NCI-H1694 treated with DMSO at 0.1 percent for 48 hours (cell line): ENCODE results near the gene MANBA.
"Not testable (repeated sequence)": the region's sequence is repeated elsewhere in the genome, so short reads cannot be mapped to it uniquely, and the experiment has no call there.

Source experiments
- DNase-seq: peaks from one replicate; lab custom pipeline; 2025; lab: John Stamatoyannopoulos, UW

MANBA gene

GRCh38 chr4:102761906-102762305 lies 1.1 kb upstream of the MANBA start:
- no peak for DNase-seq

- DNase-seq: no peak
Measured at GRCh38 chr4:102761296-102761701, 531 bp upstream of the MANBA start.

DNA sequence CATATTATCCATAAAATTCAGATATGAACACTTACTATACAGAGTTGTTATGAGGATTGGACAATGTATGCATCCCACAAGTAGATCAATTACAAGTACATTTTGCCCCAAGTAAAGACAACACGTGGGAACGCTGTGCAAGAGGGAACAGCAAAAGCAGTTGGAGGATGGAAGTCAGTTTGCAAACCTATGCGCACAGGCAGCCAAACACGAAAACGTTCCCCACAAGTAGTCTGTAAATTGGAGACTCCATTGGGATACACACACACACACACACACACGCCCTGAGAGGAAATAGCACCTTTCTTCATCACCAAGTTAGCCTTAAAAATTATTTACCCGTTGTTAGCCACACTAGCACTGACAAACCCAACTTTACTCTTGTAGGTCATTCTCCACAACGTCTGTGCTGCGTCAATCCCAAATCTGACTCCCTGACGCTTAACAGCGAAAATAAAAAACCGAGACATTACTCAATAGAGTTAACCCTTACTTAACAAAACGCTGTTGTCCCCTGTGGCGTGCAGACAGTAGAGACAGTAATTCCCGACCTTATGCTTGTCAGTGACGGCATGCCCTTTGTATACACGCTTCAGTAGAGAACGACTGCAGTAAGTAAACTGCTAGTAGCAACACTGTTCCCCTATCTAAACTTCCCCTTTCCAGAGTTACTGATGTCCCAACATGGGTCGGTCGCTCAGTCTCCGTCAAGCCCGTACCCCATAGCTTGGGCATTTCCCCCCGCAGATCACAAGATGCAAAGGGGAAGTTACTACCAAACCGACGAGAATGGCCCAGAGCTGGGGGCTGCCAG lies 730 bp downstream of the MANBA start:
- DNase-seq: peak; percentile 21

DNA sequence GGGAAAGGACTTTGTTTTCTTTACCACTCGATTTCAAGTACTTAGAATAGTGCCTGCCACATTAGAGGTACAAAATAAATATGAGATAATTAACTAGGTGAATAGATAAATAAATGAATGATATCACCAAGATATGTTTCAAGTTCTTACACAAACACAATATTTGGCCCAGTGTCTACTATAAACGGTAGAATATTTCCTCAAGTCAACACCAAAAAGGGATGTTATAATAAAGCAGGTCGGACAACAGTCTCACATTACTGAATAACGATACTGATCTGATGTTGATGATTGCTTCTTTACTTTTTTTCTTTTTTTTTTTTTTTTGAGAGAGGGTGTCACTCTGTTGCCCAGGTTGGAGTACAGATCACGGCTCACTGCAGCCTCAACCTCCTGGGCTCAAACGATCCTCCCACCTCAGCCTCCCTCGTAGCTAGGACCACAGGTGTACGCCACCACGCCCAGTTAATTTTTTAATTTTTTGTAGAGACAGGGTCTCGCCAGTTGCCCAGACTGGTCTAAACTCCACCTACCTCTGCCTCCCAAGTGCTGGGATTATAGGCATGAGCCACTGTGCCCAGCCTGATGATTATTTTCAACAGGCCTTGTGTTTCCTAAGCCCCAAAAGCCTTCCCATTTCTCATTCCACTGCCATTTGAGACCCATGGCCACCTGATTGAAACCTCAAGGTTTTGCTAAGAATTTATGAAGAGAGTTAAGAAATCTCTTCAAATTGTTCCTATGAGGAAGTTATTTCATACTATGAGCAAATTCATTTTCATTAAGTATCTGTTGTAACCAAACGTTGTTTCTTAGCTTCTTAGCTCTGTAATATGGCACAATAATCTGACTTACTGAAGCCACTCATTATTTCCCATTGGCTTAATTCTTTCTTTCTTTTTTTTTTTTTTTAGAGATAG lies 2.3 kb downstream of the MANBA start:
- DNase-seq: no peak

DNA sequence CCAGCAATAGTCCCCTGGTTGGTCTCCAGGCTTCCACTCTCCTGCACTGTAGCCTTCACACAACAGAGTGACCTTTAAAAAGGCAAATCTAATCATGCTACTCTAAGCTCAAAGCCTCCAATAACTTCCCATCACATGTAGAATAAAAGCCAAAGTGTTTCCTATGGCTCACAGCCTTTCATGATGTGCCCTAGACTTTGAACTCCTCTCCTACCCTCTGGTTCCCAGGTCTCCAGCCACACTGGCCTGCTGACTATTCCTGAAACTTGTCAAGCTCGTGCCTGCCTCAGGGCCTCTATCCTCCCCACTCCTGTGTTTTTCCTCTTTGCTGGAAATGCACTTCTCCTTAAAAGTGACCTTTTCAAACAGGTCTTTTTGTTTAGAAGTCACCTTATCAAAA lies 3.1 kb downstream of the MANBA start:
- no peak for DNase-seq

DNA sequence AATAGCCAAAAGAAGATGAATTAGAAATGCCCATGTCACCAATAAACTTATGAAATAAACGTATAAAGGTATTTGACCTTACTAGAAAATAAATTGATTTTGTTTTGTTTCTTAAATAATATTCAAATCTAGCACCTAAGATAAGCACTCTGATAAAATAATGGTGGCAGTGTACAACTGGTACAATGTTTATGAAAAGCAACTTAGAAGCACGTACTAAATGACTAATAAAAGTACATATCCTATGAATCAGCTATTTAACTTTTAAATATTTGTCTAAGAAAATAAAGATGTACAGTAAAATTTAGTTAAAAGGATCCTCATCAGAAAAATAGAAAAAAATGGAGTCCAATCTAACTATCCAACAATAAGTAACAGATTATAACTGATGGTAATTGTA lies 6.7 kb downstream of the MANBA start:
- no peak for DNase-seq

GRCh38 chr4:102751941-102752340 lies 8.8 kb downstream of the MANBA start:
- no peak for DNase-seq

GRCh38 chr4:102743352-102743751 lies 17.4 kb downstream of the MANBA start:
- not testable (repeated sequence) for DNase-seq

DNA sequence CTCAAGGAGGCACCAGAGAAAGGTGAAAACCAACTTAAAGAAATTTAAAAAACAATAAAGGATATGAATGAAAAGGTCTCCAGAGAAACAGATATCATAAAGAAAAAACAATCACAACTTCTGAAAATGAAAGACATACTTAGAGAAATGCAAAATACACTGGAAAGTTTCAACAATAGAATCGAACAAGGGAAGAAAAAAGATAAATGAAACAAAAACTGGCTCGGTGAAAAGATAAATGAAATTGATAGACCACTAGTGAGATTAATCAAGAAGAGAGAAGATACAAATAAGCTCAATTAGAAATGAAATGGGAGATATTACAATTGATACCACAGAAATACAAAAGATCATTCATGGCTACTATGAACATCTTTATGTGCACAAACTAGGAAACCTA lies 22.0 kb downstream of the MANBA start:
- DNase-seq: not testable (repeated sequence)

DNA sequence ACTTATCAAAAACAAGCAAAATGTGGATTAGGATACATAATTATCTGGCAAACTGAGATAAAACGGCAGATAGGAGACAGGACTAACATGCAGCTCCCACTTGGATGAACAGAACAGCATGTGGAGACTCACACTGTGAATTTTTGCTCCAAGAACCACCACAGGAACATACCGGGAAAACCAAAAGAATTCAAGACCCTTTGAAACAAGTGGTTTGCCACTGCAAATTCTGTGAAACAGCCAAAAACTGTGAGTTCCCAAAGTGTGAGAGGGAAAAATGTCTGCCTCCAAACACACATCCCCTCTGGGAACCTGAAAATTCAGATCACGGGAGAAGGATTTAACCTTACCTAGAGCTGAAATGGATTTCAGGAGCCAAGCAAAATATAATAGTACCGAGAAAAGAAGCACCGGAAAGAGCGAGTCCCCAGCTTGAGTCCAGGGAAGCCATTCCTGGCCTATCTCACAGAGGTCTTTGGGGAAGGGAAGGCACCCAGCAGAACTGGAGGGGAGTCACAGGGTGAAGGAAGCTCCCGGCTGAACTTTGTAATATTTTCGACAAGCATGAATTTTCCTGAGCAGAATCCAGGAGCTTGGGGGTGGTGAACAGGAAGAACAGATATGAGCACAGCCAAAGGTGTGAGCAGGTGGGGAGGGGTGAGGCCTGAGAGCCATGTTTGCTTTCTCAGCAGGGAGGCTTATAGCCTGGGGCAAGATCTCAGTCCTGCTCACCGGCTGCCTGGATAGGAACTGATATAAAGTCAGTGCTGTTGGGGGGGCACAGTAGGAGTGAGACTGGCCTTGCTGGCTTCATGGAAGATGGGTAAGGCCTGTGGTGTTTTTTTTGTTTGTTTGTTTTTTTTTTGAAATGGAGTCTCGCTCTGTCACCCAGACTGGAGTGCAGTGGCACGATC lies 23.9 kb downstream of the MANBA start:
- no peak for DNase-seq

DNA sequence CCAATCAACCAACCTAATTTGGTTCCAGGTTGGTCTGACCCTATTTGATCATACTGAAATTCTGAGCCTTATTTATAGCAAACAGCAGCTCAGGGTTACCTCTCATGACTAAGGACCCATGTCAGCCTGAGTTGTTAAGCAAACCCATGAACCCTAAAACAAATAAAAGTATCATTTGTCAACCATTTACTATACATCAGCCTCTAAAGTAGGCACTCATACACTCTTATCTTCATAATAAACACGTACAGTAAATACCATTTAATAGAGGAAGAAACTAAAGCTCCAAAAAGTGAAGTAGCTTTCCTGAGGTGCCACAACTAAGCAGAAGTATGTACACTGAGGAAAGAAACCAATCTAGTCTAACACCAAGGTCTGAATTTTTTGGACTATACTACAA lies 25.2 kb downstream of the MANBA start:
- no peak for DNase-seq

- no peak for DNase-seq
Measured at GRCh38 chr4:102734591-102735385, 26.0 kb downstream of the MANBA start.

- no peak for DNase-seq
Measured at GRCh38 chr4:102734116-102734515, 26.7 kb downstream of the MANBA start.

DNA sequence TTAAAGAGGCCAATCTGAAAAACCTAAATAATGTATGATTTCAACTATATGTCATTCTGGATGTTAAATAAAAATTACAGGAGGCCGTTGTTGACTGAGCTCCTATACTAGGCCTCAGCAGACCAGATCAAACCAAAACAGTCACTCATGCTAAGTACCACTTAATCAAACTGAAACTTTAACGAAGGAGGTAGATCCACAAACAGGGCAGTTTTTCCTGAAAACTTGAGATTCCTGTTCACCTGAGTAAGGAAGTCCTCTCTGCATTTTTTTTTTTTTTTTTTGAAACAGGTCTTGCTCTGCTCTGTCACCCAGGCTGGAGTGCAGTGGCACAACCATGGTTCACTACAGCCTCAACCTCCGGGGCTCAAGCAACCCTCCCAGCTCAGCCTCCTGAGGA lies 27.7 kb downstream of the MANBA start:
- DNase-seq: no peak

GRCh38 chr4:102732678-102733077 lies 28.1 kb downstream of the MANBA start:
- DNase-seq: no peak

- no peak for DNase-seq
Measured at GRCh38 chr4:102730968-102731533, 29.7 kb downstream of the MANBA start.

DNA sequence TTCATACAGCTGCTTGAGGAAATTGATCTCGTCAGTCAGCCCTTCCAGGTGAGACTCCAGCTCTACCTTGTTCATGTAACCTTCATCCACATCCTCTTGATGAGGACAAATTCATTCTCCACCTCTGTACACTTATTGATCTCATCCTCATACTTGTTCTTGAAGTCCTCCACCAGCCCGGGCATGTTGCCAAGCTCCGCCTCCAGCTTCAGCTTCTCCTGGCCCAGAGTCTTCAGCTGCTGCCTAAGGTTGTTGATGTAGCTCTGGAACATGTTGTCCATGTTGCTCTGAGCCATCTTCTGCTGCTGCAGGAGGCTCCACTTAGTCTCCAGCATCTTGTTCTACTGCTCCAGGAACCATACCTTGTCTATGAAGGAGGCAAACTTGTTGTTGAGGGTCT lies 31.3 kb downstream of the MANBA start:
- not testable (repeated sequence) for DNase-seq

- DNase-seq: not testable (repeated sequence)
Measured at GRCh38 chr4:102726919-102727318, 33.8 kb downstream of the MANBA start.

GRCh38 chr4:102726068-102726467 lies 34.7 kb downstream of the MANBA start:
- no peak for DNase-seq

- no peak for DNase-seq
Measured at GRCh38 chr4:102725229-102725628, 35.5 kb downstream of the MANBA start.

- no peak for DNase-seq
Measured at GRCh38 chr4:102723511-102723910, 37.3 kb downstream of the MANBA start.
